ENCODE results near the gene CFAP97.
"Not testable (repeated sequence)": the region's sequence is repeated elsewhere in the genome, so short reads cannot be mapped to it uniquely, and the experiment has no call there.

The CFAP97 gene

GRCh38 chr4:185203486-185204237, at the start of gene CFAP97:
CFAP97 (minus strand) TSS chr4:185204000; CDS start chr4:185191196, 12,804 bp downstream.
- Histone ChIP-seq H3K9me3 (ENCODE audit: control insufficient read depth in 1 of 2, low read length in 2 of 2) (no peaks in the 10 kb centered on the region), H3K4me3 (ENCODE audit: low read depth in 1 of 2, low read length in 2 of 2) (peak within 1 kb of the TSS; percentile 75 to 80), H3K36me3 (ENCODE audit: control insufficient read depth in 1 of 2, insufficient read depth in 2 of 2, low read length in 2 of 2) (no peaks in the 10 kb centered on the region), H3K27me3 (ENCODE audit: low read depth, low read length) (no peaks in the 10 kb centered on the region), H3K4me1 (ENCODE audit: control insufficient read depth in 1 of 2, insufficient read depth in 2 of 2, low read length in 2 of 2) (peaks cover 7 to 15% of the 10 kb centered on the region in 2 donors), H3K27ac (ENCODE audit: low read length) (peak within 1 kb of the TSS; percentile 83)

GRCh38 chr4:185249105-185249504, 45.3 kb upstream of the CFAP97 start:
- Histone ChIP-seq H3K9me3 (ENCODE audit: control insufficient read depth in 1 of 2, low read length in 2 of 2) (no peaks in the 10 kb centered on the region), H3K36me3 (ENCODE audit: control insufficient read depth in 1 of 2, insufficient read depth in 2 of 2, low read length in 2 of 2) (no peaks in the 10 kb centered on the region), H3K27ac (ENCODE audit: low read length) (no peak overlapping the region), H3K27me3 (ENCODE audit: low read depth, low read length) (no peaks in the 10 kb centered on the region), H3K4me3 (ENCODE audit: low read depth in 1 of 2, low read length in 2 of 2) (no peak overlapping the region), H3K4me1 (ENCODE audit: control insufficient read depth in 1 of 2, insufficient read depth in 2 of 2, low read length in 2 of 2) (peaks cover 0 to 13% of the 10 kb centered on the region in 2 donors)

DNA sequence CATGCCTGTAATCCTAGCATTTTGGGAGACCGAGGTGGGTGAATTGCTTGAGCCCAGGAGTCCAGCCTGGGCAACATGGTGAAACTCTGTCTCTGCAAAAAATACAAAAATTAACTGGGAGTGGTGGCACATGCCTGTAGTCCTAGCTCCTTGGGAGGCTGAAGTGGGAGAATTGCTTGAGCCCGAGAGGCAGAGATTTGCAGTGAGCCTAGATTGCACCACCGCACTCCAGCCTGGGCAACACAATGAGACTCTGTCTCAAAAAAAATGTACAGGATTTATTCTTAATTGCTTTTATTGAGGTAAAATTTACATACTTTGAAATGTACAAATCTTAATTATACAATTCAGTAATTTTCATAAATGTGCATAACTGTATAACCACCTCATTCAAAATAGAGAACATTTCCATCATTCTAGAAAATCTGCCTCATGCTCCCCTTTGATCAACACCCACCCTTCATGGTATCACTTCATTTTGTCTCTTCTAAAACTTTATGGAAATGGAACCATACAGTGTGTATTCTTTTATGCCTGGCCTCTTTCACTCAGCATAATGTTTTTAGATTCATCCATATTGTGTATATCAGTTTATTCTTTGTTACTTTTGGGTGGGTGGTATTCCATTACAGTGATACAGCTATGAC, 44.7 kb upstream of the CFAP97 start:
- Histone ChIP-seq H3K36me3 (ENCODE audit: control insufficient read depth in 1 of 2, insufficient read depth in 2 of 2, low read length in 2 of 2) (no peaks in the 10 kb centered on the region), H3K9me3 (ENCODE audit: control insufficient read depth in 1 of 2, low read length in 2 of 2) (no peaks in the 10 kb centered on the region), H3K4me3 (ENCODE audit: low read depth in 1 of 2, low read length in 2 of 2) (no peak overlapping the region), H3K27me3 (ENCODE audit: low read depth, low read length) (no peaks in the 10 kb centered on the region), H3K4me1 (ENCODE audit: control insufficient read depth in 1 of 2, insufficient read depth in 2 of 2, low read length in 2 of 2) (peaks cover 0 to 13% of the 10 kb centered on the region in 2 donors), H3K27ac (ENCODE audit: low read length) (no peak overlapping the region)

DNA sequence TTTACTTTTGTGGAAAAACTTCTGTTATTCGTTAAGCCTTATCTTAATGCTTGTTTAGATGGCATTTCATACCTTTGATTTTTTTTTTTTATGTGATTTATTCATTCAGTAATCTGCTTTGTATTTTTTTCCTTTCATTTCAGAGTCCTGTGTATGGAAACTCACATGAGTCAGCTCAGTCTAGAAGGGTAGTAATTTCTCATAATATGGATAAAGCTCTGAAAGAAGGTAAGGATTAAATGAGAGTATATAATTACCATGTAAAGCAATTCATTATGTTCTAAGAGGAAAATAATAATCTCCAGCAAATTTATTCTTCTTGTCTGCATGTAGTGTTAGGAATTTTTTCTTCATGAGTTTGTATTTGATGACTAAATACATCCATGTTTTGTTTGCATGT, 43.4 kb upstream of the CFAP97 start:
- Histone ChIP-seq H3K9me3 (ENCODE audit: control insufficient read depth in 1 of 2, low read length in 2 of 2) (no peaks in the 10 kb centered on the region), H3K36me3 (ENCODE audit: control insufficient read depth in 1 of 2, insufficient read depth in 2 of 2, low read length in 2 of 2) (no peaks in the 10 kb centered on the region), H3K4me1 (ENCODE audit: control insufficient read depth in 1 of 2, insufficient read depth in 2 of 2, low read length in 2 of 2) (peaks cover 0 to 12% of the 10 kb centered on the region in 2 donors), H3K4me3 (ENCODE audit: low read depth in 1 of 2, low read length in 2 of 2) (no peak overlapping the region), H3K27ac (ENCODE audit: low read length) (no peak overlapping the region), H3K27me3 (ENCODE audit: low read depth, low read length) (no peaks in the 10 kb centered on the region)

- no peaks in the 10 kb centered on the region for H3K9me3 ChIP-seq (ENCODE audit: control insufficient read depth in 1 of 2, low read length in 2 of 2)
- peaks cover 0 to 6% of the 10 kb centered on the region in 2 donors for H3K4me1 ChIP-seq (ENCODE audit: control insufficient read depth in 1 of 2, insufficient read depth in 2 of 2, low read length in 2 of 2)
- no peak overlapping the region for H3K27ac ChIP-seq (ENCODE audit: low read length)
- H3K4me3 ChIP-seq (ENCODE audit: low read depth in 1 of 2, low read length in 2 of 2): no peak overlapping the region
- no peaks in the 10 kb centered on the region for H3K27me3 ChIP-seq (ENCODE audit: low read depth, low read length)
- no peaks in the 10 kb centered on the region for H3K36me3 ChIP-seq (ENCODE audit: control insufficient read depth in 1 of 2, insufficient read depth in 2 of 2, low read length in 2 of 2)
Observed at GRCh38 chr4:185246453-185246852, 42.7 kb upstream of the CFAP97 start.

DNA sequence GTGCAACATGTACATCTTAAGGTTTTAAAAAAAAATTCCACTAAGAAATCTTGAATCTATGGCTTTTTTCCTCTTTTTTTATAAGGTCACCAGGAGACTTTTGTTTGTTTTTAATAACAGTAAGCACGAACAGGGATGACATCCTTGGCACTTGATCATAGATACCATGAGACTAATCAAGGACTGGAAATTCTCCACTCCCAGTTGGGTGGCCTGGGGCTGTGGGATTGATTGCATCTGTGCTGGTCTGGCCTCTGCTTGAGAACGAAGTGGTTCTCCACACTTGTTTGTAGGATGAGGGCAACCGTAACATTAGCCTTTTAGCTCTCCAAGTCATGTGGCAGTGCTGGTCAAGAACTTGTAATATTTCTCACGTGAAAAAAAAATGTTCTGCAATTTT, 41.0 kb upstream of the CFAP97 start:
- no peaks in the 10 kb centered on the region for H3K27me3 ChIP-seq (ENCODE audit: low read depth, low read length)
- H3K36me3 ChIP-seq (ENCODE audit: control insufficient read depth in 1 of 2, insufficient read depth in 2 of 2, low read length in 2 of 2): no peaks in the 10 kb centered on the region
- H3K4me3 ChIP-seq (ENCODE audit: low read depth in 1 of 2, low read length in 2 of 2): no peak overlapping the region
- H3K4me1 ChIP-seq (ENCODE audit: control insufficient read depth in 1 of 2, insufficient read depth in 2 of 2, low read length in 2 of 2): peaks cover 0 to 4% of the 10 kb centered on the region in 2 donors
- H3K9me3 ChIP-seq (ENCODE audit: control insufficient read depth in 1 of 2, low read length in 2 of 2): no peaks in the 10 kb centered on the region
- H3K27ac ChIP-seq (ENCODE audit: low read length): no peak overlapping the region

- H3K4me3 ChIP-seq (ENCODE audit: low read depth in 1 of 2, low read length in 2 of 2): no peak overlapping the region
- H3K27me3 ChIP-seq (ENCODE audit: low read depth, low read length): no peaks in the 10 kb centered on the region
- H3K4me1 ChIP-seq (ENCODE audit: control insufficient read depth in 1 of 2, insufficient read depth in 2 of 2, low read length in 2 of 2): peaks cover 0 to 4% of the 10 kb centered on the region in 2 donors
- no peaks in the 10 kb centered on the region for H3K36me3 ChIP-seq (ENCODE audit: control insufficient read depth in 1 of 2, insufficient read depth in 2 of 2, low read length in 2 of 2)
- H3K27ac ChIP-seq (ENCODE audit: low read length): no peak overlapping the region
- H3K9me3 ChIP-seq (ENCODE audit: control insufficient read depth in 1 of 2, low read length in 2 of 2): no peaks in the 10 kb centered on the region
Observed at GRCh38 chr4:185243879-185244278, 40.1 kb upstream of the CFAP97 start.

- Histone ChIP-seq H3K9me3 (ENCODE audit: control insufficient read depth in 1 of 2, low read length in 2 of 2) (no peaks in the 10 kb centered on the region), H3K27me3 (ENCODE audit: low read depth, low read length) (no peaks in the 10 kb centered on the region), H3K27ac (ENCODE audit: low read length) (peak overlapping the region; percentile 40), H3K4me3 (ENCODE audit: low read depth in 1 of 2, low read length in 2 of 2) (no peak overlapping the region), H3K36me3 (ENCODE audit: control insufficient read depth in 1 of 2, insufficient read depth in 2 of 2, low read length in 2 of 2) (no peaks in the 10 kb centered on the region), H3K4me1 (ENCODE audit: control insufficient read depth in 1 of 2, insufficient read depth in 2 of 2, low read length in 2 of 2) (peaks cover 0 to 4% of the 10 kb centered on the region in 2 donors)
Observed at GRCh38 chr4:185242749-185243533, 39.1 kb upstream of the CFAP97 start.

DNA sequence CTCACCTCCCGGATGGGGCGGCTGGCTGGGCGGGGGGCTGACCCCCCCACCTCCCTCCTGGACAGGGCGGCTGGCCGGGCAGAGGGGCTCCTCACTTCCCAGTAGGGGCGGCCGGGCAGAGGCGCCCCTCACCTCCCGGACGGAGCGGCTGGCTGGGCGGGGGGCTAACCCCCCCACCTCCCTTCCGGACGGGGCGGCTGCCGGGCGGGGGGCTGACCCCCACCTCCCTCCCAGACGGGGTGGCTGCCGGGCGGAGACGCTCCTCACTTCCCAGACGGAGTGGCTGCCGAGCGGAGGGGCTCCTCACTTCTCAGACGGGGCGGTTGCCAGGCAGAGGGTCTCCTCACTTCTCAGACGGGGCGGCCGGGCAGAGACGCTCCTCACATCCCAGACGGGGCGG, 36.7 kb upstream of the CFAP97 start:
- not testable (repeated sequence) for H3K27ac ChIP-seq (ENCODE audit: low read length); H3K4me3 ChIP-seq (ENCODE audit: low read depth in 1 of 2, low read length in 2 of 2); H3K9me3 ChIP-seq (ENCODE audit: control insufficient read depth in 1 of 2, low read length in 2 of 2); H3K36me3 ChIP-seq (ENCODE audit: control insufficient read depth in 1 of 2, insufficient read depth in 2 of 2, low read length in 2 of 2); H3K27me3 ChIP-seq (ENCODE audit: low read depth, low read length); H3K4me1 ChIP-seq (ENCODE audit: control insufficient read depth in 1 of 2, insufficient read depth in 2 of 2, low read length in 2 of 2)

DNA sequence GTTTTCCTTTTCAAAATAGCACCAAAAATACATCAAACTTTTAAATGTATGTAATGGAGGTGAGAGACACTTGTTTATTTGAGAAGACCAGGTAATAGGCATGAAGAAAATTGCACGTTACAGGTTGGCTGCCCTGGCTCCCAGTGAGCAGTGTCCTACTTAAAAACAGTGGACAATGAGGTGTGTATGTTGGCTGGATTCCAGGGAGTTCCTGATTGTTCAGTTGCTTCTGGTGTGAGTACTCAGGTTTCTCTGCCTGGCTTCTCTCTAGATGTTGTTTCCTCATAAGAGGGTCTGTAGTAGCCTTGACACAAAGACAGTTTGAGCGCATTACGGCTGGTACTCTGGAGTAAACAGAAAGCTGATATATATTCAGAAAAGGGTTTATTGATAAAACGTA, 35.0 kb upstream of the CFAP97 start:
- Histone ChIP-seq H3K27ac (ENCODE audit: low read length) (no peak overlapping the region), H3K36me3 (ENCODE audit: control insufficient read depth in 1 of 2, insufficient read depth in 2 of 2, low read length in 2 of 2) (no peaks in the 10 kb centered on the region), H3K27me3 (ENCODE audit: low read depth, low read length) (no peaks in the 10 kb centered on the region), H3K9me3 (ENCODE audit: control insufficient read depth in 1 of 2, low read length in 2 of 2) (no peaks in the 10 kb centered on the region), H3K4me1 (ENCODE audit: control insufficient read depth in 1 of 2, insufficient read depth in 2 of 2, low read length in 2 of 2) (peaks cover 0 to 7% of the 10 kb centered on the region in 2 donors), H3K4me3 (ENCODE audit: low read depth in 1 of 2, low read length in 2 of 2) (no peak overlapping the region)

DNA sequence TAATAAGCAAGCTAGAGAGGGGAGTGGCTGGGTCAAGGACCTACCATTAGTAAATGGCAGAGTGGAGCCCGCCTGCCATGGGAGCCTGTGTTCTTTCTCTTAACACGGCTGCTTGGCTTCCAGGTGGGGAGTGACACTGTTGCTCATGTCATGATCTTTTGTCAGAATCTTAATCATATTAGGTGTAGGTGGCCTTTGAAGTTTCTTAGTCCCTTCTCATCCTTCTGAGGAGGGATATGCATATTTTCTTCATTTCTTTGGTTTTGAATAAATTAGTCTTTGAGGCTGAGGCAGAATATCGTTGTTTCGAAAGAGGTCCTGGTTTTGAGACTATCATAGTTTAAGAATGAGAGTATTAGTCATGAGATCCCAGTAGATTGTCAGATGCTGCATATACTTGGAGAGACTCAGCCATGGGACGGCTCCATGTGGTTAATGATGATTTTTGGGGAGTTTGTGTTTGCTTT, 34.4 kb upstream of the CFAP97 start:
- Histone ChIP-seq H3K4me1 (ENCODE audit: control insufficient read depth in 1 of 2, insufficient read depth in 2 of 2, low read length in 2 of 2) (peaks cover 0 to 7% of the 10 kb centered on the region in 2 donors), H3K9me3 (ENCODE audit: control insufficient read depth in 1 of 2, low read length in 2 of 2) (no peaks in the 10 kb centered on the region), H3K27me3 (ENCODE audit: low read depth, low read length) (no peaks in the 10 kb centered on the region), H3K36me3 (ENCODE audit: control insufficient read depth in 1 of 2, insufficient read depth in 2 of 2, low read length in 2 of 2) (no peaks in the 10 kb centered on the region), H3K4me3 (ENCODE audit: low read depth in 1 of 2, low read length in 2 of 2) (no peak overlapping the region), H3K27ac (ENCODE audit: low read length) (no peak overlapping the region)

Data from muscle layer of duodenum (tissue), 2 donors.